Activated CD4-positive, alpha-beta T cell treated with anti-CD3 and anti-CD28 coated beads, Interleukin-2, amount 50 U/mL, for 48 hours (primary cell): Measurements from ENCODE around the gene NUDT22.

ENCODE experiments used
- DNase-seq, 2 experiments: peaks; one replicate each; pipeline ENCODE4 v3.0.0-alpha.2; 2020

Gene NUDT22

DNA sequence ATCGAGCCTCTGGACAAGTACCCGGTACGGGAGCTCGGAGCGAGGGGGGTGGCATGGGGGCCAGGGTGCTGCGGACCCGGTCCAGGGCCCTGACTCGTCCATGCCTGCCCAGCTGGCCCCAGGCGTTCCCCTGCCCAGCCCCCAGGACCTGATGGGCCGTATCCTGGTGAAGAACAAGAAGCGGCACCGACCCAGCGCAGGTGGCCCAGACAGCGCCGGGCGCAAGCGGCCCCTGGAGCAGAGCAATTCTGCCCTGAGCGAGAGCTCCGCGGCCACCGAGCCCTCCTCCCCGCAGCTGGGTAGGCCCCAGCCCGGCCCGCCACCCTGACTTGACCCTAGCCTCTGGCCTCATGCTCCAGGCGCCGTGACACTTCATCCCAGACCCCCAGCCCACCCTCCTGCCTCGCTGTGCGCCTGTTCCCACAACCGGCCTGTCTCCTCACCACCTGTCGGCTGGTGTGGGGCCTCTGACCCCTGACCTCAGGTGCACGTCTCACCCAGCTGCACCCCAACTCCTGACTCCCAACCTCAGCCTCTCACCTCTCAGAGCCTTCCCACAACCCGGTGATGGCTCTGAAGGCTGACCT, 33.0 kb downstream of the NUDT22 start:
- no peak for DNase-seq

DNA sequence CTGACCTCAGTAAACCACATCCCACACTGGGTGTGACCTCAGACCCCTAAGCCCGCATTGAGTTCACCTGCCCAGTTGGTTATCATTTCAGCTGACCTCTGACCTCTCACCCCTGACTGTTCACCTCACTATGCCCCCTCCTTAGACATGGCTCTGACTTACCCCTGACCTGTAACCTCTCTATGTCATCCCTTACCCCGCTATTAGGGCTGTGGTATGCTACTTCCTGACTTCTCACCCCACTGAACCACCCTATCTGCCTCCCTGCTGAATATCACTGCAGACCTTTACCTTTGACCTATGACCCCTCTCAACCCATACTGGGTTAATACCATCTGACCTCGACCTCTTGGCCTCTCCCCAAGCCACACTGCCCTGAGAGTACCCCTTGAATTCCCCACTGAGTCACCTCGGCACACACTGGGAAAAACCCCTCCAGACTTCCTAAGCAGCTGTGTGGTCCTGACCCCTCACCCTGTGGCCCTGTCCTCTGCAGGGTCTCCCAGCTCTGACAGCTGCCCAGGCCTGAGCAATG, 33.5 kb downstream of the NUDT22 start:
- DNase-seq: no peak

DNA sequence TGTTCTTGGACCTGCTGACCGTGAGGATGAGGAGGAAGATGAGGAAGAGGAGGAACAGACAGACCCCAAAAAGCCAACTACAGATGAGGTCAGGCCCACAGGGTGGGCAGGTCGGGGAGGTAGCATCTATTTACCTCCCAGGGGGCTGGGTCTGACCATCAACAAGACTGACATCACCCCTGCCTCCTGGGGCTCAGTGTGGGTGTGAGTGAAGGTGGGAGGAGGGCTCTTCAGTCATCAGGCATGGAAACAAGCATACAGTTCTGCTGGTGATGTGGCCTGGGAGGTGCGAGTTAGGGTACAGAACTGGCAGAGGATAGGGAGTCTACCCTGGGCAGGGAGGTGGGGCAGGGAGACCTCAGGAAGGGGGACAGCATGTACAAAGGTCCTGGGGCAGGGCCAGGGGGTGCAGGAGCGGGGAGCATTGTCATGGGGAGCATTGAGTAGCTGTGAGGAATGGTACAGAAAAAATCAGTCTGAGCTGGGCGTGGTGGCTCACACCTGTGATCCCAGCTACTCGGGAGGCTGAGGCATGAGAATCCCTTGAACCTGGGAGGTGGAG, 34.2 kb downstream of the NUDT22 start:
- no peak for DNase-seq

DNA sequence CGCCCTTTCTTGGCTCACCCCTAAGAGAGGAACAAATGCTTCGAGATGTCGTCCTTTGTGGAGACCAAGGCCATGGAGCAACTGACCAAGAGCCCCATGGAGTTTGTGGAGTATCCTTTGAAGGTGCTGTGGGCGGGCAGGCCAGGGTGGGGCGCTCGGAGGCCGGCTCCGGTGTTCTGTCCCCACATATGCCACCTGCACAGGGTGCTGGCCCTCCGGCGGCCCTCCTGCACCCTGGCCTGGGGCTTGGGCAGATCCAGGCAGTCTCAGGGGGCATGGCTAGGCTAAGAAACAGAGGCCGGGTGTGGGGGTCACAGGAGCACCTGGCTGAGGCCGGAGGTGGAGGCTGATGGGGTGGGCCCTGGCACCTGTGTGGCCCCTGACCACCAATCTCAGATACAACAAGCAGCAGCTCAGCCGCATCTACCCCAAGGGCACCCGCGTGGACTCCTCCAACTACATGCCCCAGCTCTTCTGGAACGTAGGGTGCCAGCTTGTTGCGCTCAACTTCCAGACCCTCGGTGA, 35.5 kb downstream of the NUDT22 start:
- DNase-seq: no peak

DNA sequence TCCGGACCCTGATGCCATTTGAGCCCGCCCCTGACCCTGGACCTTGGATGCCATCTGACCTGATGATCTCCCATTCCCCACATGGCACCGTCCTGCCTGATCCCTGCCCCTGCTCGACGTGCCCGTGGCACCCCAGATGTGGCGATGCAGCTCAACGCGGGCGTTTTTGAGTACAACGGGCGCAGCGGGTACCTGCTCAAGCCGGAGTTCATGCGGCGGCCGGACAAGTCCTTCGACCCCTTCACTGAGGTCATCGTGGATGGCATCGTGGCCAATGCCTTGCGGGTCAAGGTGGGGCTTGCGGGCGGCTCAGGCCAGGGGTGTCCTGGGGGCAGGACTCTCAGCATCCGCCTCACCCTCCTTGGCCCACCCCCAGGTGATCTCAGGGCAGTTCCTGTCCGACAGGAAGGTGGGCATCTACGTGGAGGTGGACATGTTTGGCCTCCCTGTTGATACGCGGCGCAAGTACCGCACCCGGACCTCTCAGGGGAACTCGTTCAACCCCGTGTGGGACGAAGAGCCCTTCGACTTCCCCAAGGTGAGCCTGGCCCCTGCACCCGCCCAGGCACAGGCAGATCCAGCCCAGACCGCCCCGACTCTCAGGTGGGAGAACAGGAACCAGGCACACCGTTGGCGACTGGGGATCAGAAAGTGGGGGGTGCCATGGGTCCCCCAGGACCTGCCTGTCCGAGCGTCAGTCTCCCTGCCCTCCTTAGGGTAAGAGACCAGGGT, 36.4 kb downstream of the NUDT22 start:
- DNase-seq: no peak

DNA sequence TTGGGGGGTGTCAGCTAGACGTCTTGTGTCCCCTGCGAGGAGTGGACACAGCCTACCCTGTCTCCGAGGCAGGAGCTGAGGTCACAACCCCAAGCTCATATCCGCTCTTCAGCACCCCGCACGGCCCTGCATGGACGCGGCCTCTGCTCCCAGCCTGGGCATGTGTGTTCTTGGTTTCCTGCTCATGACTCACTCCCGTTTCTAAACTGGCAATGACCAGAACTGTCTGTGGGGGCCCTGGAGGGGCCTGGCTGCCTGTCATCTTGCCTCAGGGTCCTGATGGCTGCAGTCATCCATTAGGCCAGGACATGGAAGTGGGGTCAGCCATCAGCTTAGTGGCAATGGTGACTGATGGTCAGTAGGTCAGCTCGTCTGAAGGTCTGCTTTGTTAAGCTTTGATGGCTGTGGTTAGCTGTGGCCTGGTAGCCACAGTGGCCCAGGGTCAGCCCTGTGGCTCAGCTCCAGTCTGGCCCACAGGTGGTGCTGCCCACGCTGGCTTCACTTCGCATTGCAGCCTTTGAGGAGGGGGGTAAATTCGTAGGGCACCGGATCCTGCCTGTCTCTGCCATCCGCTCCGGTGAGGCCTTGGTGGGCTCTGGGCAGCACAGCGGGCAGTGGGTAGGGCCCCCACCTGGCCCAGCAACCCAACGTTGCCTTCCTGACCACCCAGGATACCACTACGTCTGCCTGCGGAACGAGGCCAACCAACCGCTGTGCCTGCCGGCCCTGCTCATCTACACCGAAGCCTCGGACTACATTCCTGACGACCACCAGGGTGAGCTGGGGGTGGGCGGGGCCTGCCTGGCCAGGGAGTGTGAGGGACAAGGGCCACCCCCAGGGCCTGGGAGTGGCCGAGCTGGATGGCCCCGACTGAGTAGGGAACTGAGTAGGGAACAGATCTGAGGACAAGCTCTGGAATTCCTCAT, 37.2 kb downstream of the NUDT22 start:
- DNase-seq: no peak

DNA sequence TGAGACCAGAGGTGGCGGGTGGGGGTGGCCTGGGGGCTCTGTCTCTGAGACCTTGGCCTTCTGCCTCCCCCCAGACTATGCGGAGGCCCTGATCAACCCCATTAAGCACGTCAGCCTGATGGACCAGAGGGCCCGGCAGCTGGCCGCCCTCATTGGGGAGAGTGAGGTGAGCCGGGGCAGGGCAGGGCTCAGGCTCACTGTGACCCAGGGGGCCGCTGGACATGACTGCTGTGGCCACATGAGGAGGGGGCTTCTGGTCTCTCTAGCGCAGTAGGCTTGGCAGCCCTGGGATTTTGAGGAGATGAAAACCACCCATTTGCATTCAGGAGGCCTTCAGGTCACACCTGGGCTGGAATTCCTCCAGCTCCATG, 37.9 kb downstream of the NUDT22 start:
- no peak for DNase-seq

DNA sequence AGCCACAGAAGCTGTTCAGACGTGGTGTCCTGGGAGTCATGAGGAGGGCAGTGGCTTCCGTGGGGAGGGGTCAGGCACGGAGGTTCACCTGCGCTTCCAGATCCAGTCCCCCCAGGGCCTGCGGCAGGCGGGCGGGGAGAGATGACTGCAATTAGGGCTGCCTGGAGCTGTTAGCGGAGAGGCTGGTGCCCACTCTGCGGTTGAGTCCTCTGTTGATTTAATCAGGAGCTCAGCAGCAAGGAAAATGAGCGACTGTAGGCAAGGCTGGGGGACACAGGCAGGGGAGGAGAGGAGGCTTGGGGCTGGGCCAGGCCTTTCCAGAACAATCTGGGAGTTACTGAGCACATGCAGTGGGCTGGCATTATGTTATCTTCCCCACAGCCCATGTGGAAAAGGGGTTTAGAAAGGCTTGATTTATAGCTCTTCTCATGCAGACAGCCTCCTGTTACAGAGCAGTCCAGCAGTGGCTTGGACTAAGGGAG, 38.3 kb downstream of the NUDT22 start:
- no peak for DNase-seq

DNA sequence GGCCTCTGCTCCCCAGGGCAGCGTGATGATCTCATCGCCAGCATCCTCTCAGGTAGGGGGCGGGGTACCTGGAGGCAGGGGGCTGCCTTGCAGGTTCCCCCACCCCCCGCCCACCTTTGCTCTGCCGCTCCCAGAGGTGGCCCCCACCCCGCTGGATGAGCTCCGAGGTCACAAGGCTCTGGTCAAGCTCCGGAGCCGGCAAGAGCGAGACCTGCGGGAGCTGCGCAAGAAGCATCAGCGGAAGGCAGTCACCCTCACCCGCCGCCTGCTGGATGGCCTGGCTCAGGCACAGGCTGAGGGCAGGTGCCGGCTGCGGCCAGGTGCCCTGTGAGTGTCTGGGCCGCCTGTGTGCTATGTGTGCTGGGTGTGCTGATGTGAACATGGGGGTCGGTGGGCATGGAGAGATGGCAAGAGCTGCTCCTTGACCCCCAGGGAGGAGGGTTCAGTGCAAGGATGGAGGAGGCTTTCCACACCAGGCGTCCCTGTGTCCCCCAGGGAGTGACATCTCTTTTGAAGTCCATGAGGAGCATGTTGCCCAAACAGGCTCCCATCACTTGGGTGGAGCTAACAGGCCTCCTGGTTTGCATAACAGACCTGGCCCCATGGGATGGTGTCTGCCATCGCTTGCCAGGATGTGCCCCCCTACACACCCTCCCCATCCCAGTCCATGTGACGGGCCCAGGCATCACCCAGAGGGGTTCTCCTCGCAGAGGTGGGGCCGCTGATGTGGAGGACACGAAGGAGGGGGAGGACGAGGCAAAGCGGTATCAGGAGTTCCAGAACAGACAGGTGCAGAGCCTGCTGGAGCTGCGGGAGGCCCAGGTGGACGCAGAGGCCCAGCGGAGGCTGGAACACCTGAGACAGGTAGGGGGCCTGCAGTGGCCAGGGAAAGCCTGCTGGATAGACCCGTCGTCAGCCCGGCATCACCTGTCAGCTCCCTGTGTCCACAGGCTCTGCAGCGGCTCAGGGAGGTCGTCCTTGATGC, 39.4 kb downstream of the NUDT22 start:
- no peak for DNase-seq

DNA sequence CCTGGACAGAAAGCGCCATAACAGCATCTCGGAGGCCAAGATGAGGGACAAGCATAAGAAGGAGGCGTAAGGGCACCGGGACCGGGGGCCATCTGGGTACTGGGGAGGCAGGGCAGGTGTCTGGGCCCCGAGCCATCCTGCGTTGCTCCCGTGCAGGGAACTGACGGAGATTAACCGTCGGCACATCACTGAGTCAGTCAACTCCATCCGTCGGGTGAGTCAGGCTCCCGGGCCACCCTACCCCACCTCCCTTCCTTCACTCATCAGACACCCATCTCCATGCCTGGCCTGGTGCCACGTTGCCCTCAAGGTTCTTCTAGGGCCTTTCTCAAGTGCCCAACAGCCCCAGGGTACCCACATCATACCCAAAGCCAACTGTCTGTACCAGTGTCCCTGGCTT, 40.3 kb downstream of the NUDT22 start:
- no peak for DNase-seq

DNA sequence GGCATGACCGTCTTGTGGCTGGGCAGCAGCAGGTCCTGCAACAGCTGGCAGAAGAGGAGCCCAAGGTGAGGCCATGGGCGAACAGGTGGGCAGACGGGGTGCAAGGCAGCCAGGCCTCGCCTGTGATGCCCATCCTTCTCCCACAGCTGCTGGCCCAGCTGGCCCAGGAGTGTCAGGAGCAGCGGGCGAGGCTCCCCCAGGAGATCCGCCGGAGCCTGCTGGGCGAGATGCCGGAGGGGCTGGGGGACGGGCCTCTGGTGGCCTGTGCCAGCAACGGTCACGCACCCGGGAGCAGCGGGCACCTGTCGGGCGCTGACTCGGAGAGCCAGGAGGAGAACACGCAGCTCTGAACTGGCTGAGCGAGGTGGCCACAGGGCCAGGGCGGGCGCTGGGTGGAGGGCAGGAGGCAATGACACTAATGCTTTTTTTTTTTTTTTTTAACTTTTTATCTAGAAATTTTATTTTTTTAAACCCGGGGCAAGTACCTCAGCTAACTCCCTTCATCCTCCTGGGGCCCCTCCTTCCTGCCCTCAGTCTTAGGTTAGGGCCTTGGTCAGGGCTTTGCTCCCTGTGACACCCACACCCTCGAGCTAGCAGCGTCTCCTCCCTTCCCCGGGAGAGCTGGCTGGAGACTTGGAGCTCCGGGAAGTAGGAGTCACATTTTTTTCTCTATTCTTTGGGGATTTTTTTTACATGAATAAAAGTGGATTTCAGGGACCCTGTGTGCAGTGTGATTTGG, 41.3 kb downstream of the NUDT22 start:
- DNase-seq: no peak

DNA sequence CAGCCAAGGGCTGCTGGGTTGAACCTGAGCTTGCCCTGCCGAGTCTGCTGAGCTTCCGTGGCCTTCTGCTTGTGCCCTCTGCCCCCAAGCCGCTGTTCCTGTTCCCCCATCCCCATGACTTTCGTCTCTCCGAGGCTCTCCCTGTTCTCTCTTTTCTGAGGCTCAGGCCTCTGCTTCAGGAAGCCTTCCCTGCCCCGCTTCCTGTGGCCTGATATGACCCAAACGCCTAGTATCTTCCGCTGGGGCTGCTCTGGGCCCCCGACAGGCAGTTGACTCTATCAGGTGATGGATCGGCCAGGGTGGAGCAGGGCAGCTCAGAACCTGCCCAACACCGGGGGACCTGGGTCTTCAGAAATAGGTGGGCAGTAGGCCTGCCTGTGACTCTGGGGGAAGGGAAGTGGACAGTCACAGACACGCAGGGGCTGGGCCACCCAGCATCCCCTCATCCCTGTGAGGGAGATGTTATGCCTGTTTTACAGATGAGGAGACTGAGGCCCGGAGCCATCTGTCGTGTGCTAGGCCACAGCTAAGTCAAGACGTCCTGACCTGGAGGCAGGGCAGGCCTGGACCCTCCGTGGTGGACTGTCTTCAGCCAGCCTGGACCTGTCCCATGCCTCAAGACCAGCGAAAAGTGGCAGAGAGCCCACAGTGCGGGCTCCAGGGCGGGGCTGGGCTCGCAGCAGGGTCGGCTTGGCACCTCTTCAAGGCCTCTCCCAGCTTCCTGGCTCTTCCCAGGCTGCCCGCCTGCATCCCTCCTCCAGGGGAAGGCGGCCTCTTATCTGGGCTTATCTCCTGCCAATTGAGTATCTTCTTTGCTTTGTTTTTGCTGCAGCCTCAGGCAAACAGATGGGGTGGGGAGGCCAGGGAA, 42.2 kb downstream of the NUDT22 start:
- DNase-seq: peak in 1 of 2 experiments; percentile 11

DNA sequence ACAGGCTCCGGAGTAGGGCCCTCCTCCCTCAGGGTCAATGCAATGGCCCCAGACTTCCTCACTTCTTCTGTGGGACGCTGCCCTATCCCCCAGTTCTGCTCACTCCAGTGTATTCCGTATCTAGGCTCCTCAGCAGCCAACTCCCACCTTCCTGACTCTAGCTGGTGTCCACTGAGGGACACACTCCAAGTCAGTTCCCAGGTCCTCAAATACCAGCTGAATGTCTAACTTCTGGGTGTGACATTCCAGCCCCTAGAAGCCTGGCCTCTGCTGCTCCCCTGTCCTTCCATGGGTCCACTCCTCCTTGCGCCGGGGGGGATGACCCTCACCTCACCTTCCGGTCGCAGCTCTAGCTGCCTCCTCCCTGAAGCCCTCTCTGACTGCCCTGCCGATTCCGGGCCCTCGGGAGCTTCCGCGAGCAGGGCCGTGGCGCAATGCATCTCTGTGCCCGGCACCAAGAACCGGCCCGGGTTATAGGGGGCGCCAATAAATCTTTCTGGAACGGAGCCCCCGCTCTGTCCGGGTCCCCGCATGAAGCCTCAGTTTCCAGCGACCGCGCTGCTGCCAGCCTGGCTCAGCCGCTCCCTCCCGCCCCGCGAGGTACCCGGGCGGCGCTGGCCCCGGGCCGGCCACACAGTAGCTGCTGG, 42.9 kb downstream of the NUDT22 start:
- peak; percentile 56 to 60 for DNase-seq

DNA sequence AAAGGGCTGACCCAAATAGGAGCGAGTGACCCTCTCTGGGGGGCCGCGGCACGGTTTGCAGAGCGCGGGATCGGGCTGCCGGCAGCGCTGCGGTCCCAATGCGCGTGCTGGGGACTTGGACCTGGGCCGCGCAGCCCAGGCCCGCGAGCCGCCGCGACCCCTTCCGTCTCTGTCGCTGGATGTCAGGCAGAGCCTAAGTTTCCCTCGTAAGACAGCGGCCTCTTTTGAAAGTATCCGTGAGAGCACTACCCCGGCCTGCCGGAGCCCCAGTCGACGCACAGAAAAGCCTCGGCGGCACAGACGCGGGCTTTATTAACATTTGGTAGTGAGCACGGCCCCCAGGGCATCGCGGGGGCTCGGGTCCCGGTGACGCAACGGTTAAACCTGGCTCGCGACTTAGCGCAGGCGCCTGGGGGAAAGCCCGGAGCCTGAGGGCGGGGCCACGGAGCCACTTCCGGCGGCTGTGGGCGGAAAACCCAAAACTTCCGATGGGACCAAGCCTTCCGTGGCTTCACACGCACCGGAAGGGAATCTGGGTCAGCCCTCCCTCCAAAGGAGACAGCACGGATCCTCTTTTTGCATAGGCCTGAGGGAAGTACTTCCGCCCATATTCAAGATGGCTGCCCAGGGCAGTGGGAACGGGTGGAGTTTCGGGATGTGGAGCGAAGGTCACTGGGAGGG, 43.6 kb downstream of the NUDT22 start:
- DNase-seq: peak; percentile 98 to 99

DNA sequence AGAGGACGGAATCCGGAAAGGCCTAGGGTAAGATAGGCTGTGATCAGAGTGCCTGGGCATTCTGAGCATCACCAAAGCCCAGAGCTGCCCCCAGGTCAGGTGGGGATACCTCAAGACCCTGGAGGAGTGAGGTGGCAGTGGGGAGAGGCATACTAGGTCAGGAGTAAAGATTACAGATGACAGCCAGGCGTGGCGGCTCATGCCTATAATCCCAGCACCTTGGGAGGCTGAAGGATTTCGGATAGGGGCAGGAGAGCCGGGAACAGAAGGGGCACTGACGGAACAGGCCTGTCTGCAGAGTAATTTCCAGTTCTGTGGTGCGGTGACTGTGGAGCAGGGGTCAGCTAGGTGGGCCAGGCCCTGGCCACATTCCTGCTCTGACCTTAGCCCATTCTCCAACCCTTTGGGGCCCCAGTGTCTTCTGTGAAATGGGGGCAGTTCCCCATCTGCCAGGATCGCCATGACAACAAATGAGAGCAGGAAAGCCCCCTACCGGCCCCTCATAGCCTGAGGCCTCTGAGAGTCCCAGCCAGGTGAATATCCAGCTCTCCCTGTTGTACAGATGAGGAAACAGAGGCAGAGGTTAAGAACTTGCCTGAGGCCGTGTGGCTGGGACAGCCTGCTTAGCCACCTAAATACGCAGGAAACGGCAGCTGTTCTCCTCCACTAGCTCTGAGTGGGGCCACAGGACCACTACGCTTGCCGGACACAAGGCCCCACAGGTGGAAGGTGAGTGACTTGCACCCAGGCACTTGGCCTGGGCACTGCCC, 49.1 kb downstream of the NUDT22 start:
- no peak for DNase-seq

DNA sequence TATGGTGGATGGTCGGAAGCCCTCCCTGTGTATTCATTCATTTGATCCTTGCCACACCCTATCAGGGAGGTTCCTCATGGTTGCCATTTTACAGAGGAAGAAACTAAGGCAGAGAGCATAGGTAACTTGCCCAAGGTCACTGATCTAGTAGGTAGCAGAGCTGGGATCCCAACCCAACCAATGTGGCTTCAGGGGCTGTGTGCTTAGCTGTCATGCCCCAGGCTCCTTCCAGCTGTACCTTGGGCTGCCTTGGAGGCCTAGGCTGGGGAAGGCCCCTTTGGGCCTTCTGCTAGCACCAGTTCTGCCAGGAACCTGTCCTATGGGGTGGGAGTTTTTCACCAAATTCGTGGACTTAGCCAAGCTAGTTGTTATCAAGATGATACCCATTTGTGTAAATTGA, 49.8 kb downstream of the NUDT22 start:
- DNase-seq: no peak

DNA sequence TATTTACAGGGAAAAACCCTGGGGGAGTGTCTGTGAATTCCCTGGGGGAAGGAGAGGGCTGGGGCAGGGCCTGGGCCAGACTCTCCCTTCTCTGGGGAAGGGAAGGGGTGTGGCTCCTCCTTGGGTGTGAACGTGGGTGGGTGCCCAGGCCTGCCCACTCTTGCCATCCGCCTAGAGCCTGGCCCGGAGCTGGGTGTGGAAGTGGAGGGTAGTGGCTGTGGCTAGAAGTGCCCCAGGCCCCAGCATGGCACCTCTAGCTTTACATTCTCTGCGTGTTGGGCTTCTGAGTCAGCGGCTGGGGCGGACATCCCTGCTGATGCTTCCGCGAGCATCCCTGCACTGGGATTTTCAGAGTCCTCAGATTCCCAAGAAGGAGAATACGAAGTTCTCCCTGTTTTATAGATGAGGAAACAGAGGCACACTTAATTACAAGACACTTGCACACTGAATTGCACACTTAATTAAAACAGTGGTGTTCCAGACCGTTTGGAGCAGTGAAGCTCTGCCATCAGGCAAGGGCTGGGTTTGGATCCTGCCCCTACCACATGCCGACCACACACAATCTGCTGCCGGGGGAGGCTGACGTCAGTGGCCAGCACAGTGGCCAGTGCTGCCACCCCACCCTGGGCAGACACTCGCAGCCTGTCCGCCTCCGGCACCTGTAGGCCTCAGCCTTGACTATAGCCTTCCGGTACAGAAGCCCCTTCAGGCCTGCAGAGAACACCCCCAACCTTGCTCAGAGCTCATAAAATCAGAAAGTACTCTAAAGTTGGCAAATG, 50.8 kb downstream of the NUDT22 start:
- DNase-seq: no peak
